Right kidney (tissue), 1 donor: ENCODE results near the gene PREB.
"Not testable (repeated sequence)": the region's sequence is repeated elsewhere in the genome, so short reads cannot be mapped to it uniquely, and the experiment has no call there.

Experiments
- DNase-seq: peaks from one replicate; pipeline ENCODE4 v3.0.0-alpha.2; 2016

The PREB gene

GRCh38 chr2:27127883-27128667, 6.4 kb downstream of the PREB start:
- DNase-seq: no peak

GRCh38 chr2:27126252-27126710, 8.2 kb downstream of the PREB start:
- DNase-seq: no peak

GRCh38 chr2:27125104-27125503, 9.3 kb downstream of the PREB start:
- no peak for DNase-seq

GRCh38 chr2:27123302-27124150, 10.9 kb downstream of the PREB start, which contains the start of gene ABHD1:
TSS of gene ABHD1 (plus strand) at chr2:27123815. CDS start at chr2:27123949, 134 bp downstream.
- DNase-seq: peak; percentile 78

- no peak for DNase-seq
These were observed 11.6 kb downstream of the PREB start for GRCh38 chr2:27122791-27123190.

GRCh38 chr2:27121906-27122305, 12.5 kb downstream of the PREB start:
- no peak for DNase-seq

- DNase-seq: not testable (repeated sequence)
These were observed 15.1 kb downstream of the PREB start for GRCh38 chr2:27119330-27119670.

GRCh38 chr2:27118525-27119329, 15.7 kb downstream of the PREB start, which contains the start of gene CGREF1:
TSS of gene CGREF1 (minus strand) at chr2:27119128. CDS start at chr2:27104366, 14,762 bp downstream.
- peak; percentile 40 for DNase-seq

GRCh38 chr2:27117995-27118524, 16.4 kb downstream of the PREB start:
- DNase-seq: no peak

GRCh38 chr2:27115519-27115918, 18.9 kb downstream of the PREB start:
- no peak for DNase-seq

GRCh38 chr2:27111392-27112078, 22.9 kb downstream of the PREB start:
- DNase-seq: not testable (repeated sequence)

GRCh38 chr2:27110603-27111352, 23.7 kb downstream of the PREB start:
- not testable (repeated sequence) for DNase-seq

GRCh38 chr2:27109083-27109482, 25.4 kb downstream of the PREB start:
- DNase-seq: no peak

- DNase-seq: no peak
These were observed 26.2 kb downstream of the PREB start for GRCh38 chr2:27108221-27108620.

GRCh38 chr2:27105981-27106380, 28.5 kb downstream of the PREB start:
- no peak for DNase-seq

- DNase-seq: no peak
These were observed 32.1 kb downstream of the PREB start for GRCh38 chr2:27102329-27102728.

- DNase-seq: no peak
These were observed 34.4 kb downstream of the PREB start for GRCh38 chr2:27100036-27100435.

- no peak for DNase-seq
These were observed 35.0 kb downstream of the PREB start for GRCh38 chr2:27099334-27099955.

GRCh38 chr2:27097341-27097740, 37.1 kb downstream of the PREB start:
- DNase-seq: no peak

- no peak for DNase-seq
These were observed 37.6 kb downstream of the PREB start for GRCh38 chr2:27096748-27097297.
